HS-27A (cell line): ENCODE data around the gene ATP5MG.
"Not testable (repeated sequence)": the region's sequence is repeated elsewhere in the genome, so short reads cannot be mapped to it uniquely, and the experiment has no call there.

Experiments
- DNase-seq: peaks from one replicate; pipeline ENCODE4 v3.0.0-alpha.2; 2012; ENCODE audit warnings: low read depth, missing footprints

Gene ATP5MG

DNA sequence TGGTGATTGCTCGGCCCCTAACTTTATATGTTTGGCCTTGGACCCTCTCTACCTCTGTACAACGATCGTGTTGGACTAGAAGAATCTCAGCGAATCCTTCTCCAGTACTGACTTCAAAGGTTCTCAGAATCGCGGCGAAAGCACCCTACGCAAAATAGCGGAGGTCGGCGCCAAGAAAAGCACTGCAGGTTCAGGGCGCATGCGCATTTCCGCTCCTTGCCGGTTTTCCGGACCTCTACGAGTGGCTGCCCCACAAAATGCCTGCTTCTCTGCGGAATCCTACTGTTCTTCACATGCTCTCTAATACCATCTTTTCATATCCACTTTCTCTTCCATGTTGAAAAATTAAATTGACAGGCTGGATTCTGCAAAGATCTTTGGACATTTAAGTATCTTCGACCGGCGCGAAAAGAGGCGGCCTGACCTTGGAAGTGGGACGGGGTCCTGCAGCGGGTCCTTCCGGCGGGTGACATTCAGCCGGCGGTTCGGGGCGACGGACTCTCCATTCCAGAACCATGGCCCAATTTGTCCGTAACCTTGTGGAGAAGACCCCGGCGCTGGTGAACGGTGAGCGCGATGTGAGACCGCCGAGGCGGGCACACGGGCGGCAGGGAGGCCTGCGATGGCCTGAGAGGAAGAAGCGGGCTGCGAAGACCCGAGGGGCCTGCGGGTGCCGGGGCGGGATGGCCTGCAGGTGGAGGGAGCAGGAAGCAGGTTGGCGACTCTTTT is at the start of gene ATP5MG:
Gene ATP5MG (plus strand): TSS at position 456 of the 729 bp plus-strand sequence. CDS start 60 bp downstream, at position 516.
- DNase-seq = peak; percentile 64

GRCh38 chr11:118353084-118353710 is 48.2 kb upstream of the ATP5MG start:
- DNase-seq = no peak

DNA sequence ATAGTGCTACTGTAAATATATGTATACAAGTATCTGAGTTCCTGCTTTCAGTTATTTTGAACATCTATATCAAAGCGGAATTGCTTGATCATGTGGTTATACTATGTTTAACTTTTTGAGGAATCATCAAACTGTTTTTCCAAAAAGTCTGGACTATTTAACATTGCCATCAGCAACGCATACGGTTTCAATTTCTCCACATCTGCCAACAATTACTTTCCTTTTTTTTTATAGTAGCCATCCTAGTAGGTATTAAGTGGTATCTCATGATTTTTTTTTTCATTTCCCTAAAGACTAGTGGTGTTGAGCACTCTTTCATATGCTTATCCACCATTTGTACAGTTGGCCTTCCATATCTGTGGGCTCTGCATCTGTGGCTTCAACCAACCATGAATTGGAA is 43.3 kb upstream of the ATP5MG start:
- DNase-seq = no peak

- peak; percentile 59 for DNase-seq
These were observed 42.0 kb upstream of the ATP5MG start, which contains the start of gene UBE4A for GRCh38 chr11:118359295-118359958. TSS of gene UBE4A (plus strand) at chr11:118359600. CDS start at chr11:118365081, 5,481 bp downstream.

DNA sequence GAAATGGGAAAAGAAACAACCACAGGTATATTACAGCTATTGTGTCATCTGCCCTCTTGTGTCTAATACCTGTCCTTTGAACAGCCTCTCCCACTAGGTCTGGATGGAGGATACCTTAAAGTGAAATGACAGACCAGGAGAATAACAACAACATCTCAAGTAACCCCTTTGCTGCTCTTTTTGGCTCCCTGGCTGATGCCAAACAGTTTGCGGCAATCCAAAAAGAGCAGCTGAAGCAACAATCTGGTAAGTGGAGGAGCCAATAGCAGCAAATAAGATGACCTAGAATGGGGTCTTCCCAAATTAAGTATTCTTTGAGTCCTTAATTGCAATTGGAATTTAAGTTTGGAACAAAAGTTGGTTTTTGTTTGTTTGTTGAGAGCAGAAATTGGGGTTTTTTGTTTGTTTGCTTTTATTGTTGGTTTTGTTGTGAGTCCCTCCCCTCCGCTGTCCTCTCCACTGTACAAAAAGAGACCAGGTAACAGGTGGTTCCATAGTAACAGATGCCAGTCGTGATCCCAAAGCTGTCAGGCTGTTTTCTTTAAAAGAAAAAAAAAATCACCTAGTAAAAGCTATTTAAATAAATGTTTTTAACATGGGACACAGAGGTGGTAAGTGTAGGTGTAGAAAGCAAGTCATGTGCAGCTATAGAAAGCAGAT is 36.3 kb upstream of the ATP5MG start:
- no peak for DNase-seq

GRCh38 chr11:118366287-118366686 is 35.1 kb upstream of the ATP5MG start:
- DNase-seq = no peak

DNA sequence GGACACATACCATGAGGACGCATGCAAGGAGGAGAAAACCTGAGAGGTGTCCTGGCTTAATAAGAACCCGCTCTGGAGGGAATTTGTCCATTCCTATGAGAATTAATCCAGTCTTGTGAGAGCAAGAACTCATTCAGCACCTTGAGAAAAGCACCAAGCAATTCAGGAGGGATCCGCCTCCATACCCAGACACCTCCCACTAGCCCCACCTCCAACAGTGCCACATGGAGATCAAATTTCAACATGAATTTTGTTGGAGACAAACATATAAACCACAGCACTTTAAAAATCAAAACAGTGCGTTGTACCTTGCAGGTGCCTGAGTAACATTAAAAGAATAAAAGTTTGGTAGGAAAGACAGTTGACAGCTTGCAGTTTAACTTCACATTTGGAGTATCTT is 30.6 kb upstream of the ATP5MG start:
- DNase-seq = no peak

- no peak for DNase-seq
These were observed 28.1 kb upstream of the ATP5MG start for GRCh38 chr11:118373263-118373662.

DNA sequence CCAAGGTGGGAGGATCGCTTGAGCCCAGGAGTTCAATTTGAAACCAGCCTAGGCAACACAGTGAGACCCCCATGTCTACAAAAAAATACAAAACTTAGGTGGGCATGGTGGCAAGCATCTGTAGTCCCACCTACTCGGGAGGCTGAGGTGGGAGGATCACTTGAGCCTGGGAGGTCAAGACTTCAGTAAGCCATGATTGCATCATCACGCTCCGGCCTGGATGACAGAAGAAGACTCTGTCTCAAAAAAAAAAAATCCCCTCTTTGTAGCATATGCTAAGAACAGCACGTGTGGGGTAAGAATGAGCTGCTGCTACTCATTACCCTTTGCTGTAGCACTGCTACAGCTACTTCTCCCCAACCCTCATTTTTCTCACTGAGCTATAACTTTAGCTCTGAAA is 27.5 kb upstream of the ATP5MG start:
- DNase-seq = no peak

GRCh38 chr11:118374729-118375128 is 26.7 kb upstream of the ATP5MG start:
- DNase-seq = no peak

DNA sequence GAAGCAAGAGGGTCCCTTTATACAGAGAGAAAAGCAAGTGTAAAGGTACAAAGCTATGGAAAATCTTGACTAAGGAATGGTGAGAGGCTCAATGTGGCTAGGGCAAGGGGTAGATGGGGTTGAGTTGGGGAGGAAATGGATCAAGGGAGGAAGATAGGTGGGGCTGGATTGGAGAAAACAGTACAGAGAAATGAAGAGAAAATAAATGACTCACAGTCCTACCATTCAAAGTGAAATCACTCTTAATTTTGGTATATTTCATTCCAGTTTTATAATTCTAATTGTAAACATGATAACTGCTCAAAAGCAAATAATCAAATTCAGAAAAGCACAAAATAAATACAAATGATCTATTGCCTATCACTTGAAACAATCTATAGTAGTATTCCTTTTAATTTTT is 25.4 kb upstream of the ATP5MG start:
- DNase-seq = no peak

DNA sequence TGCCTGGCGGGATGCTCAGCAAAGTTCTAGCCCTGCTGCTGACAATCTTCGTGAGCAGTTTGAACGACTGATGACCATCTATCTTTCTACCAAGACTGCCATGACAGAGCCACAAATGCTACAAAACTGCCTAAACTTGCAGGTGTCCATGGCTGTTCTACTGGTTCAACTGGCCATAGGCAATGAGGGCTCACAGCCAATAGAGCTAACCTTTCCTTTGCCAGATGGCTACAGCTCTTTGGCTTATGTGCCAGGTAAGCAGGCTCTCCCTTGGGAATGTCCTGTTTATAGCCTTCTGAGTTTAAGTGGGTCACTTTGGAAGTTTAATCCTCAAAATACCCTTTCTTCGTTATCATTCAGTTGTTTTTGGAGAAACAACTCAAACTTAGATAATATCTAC is 21.9 kb upstream of the ATP5MG start:
- DNase-seq = no peak

DNA sequence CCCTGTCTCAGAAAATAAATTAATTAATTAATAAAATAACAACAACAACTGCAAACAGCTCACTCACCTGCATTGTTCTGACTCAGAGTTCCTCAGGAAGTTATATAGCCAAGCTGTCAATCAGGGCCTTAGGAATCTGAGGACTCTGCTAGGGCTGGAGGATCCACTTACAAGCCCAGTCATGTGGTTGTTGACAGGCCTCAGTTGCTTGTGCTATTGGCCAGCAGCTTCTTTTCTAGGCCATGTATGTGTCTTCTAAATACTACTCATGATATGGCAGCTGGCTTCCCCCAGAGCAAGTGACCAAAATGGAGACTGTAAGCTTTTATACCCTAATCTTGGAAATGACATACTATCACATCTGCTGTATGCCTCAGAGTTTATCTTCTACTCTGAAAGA is 20.8 kb upstream of the ATP5MG start:
- DNase-seq = no peak

GRCh38 chr11:118382954-118383353 is 18.5 kb upstream of the ATP5MG start:
- no peak for DNase-seq

GRCh38 chr11:118383657-118384056 is 17.7 kb upstream of the ATP5MG start:
- no peak for DNase-seq

GRCh38 chr11:118396097-118396501 is 5.3 kb upstream of the ATP5MG start:
- no peak for DNase-seq

DNA sequence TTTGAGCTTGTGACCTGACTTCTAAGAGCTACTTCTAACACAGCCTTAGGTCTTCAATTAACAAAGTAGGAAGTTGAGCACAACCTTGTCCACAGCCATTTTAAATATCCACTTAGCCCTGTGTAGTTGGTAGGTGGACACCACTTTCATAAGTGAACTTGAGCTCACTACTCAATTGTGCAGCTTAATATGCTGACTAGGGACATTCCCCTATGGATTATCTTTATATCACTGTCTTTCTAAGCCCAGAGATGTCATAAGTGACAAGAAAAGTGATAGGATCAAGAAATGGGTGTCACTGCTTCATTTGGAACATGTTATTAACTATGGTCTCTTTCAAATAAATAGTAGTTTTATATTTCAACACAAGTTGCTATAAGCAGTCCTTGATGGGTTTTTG is 4.0 kb upstream of the ATP5MG start:
- DNase-seq = no peak

DNA sequence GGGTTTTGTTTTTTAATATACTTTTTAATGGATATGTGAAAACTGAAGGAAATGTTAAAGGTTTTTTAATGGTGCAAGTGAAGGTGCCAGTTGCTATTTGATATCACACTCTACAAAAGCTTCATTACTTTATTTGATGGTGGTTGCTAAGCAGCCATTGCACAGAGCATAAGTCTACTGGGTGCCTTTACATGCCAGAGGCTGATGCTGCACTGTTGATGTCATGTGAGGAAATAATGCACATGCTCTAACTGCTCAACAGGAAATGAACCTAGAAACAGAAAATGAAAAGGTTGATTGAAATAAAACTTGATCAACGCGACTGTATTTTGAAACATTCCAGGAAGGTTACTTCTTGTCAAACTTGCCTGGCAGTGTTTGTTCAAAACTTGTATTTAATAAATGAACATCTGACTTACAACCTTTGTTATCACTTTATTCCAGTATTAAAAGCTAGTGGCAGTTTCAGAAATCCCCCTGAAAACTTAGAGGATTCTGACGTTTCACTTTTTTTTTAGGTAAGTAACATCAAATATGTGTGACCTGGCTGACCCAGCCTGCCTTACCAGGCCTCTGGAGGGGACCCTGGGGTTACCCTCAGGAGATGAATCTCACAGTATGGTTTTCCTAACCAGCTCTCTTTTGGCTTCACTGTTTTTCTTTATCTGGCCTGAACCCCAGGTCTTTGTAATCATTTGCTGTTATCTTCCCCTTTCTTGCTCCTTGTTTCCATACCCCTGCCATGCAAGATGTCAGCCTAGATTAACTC is 2.4 kb upstream of the ATP5MG start:
- DNase-seq = no peak

DNA sequence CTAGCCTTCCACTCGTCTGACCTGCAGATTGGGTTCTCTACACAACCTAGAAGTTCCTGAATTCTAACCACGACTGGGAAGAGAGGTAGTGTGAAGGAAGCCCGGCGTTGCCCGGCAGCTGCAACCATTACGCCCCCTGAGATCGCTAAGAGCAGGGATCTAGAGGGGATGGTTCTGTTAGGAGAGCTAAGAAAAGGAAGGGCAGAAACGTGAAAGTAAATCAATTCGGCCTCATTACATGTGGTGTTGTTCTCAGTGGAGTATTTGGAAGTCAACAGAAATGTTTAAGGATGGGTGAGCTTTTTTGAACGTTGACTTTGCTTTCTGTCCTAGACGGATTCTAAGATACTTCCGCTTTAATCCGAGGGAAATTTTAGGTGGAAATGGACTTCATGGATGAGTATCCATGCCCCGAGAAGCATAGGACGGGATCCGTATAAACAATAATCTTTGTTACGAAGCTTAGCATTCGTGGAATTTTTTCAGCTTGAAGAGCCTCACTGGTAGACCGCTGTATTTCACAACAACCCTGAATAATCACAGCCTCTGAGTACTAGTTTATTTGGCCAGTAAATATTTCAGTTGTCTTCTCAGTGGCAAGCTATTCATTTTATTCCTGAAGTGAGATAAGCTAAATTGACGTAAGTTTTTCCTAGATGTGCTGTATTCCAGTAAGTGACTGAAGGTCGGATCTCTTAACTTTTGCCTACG is 629 bp downstream of the ATP5MG start:
- DNase-seq = peak; percentile 2

GRCh38 chr11:118402594-118402993 is 1.2 kb downstream of the ATP5MG start:
- not testable (repeated sequence) for DNase-seq

DNA sequence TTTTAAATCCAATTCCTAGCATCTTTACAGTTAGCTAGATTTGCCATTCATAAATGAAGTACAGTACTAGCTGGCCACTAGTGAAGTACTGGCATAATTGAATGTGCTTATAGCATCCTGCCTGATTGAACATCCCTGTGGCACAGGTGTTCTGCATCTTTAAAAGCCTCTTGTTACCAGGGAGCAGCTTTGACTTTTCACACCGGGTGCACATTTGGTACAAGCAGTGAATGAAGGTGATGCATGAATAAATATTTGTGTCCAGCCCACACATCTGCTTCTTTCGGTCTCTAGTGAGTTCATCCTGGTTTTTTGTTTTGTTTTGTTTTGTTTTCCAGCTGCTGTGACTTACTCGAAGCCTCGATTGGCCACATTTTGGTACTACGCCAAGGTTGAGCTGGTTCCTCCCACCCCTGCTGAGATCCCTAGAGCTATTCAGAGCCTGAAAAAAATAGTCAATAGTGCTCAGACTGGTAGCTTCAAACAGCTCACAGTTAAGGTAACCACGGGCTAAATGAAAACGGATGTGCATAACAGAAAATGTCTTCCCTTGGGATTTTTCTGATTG is 5.3 kb downstream of the ATP5MG start:
- DNase-seq = no peak
